Liver (tissue), 3 donors: ENCODE data around the gene STRADA.

Source experiments
- GABPA ChIP-seq, 2 donors: IDR thresholded peaks in 1 of 2; conservative IDR thresholded peaks in 1 of 2; 2 replicates each; pipeline ENCODE4 v1.6.1; 2016; ENCODE audit warnings: antibody characterized with exemption in 2 of 2, mild to moderate bottlenecking in 1 of 2, moderate library complexity in 1 of 2
- HNF4A ChIP-seq, 2 donors: conservative IDR thresholded peaks; 2 replicates each; pipeline ENCODE4 v1.6.1; 2016; ENCODE audit warnings: antibody characterized with exemption in 2 of 2, mild to moderate bottlenecking in 2 of 2
- RXRA ChIP-seq, 2 donors: IDR thresholded peaks; 2 replicates each; pipeline ENCODE4 v1.6.1; 2017 to 2018; ENCODE audit warnings: antibody characterized with exemption in 2 of 2, mild to moderate bottlenecking in 1 of 2
- TF ChIP-seq, protein P1 (sequence below): fragments of 150-350 bp; IDR thresholded peaks from 2 replicates; pipeline ENCODE4 v1.5.1; 2017; ENCODE audit warnings: improper control_type of control experiment, low read depth, low read length; ENCODE audit not compliant: missing input control
- donor health status: healthy.
- donor health status: healthy.

DNA sequence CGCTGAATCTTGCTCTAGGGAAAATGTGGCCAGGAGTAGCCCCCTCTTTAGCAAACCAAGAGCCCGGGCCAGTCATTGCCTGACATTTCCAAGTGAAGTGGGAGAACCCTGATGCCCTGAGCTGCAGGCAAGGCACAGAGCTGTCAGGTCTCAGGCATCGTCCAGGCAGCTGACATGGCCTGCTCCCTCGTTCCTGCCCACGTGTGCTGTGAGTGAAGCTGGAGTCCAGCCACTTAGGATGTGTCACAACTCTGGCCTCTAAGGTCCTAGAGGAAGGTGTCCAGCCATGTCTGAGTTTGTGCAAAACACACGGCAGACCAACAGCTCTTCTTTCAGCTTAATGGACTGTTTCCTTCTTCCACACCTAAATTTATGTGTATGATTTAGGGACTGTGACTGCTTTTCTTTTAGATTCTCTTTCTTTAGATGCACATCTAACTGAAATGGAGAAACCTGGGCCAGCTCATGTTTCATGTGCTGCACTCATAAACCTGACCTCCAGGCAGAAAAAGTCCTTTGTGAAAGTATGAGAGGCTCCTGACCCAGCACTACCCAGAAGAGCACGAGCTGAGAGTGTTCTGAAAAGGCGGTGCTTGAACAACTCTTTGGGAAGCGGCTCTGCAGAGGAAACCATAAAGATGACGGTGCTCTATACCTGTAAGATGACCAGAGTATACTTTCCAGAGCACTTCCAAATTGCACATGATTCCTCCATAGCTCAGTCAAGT, 26.9 kb downstream of the STRADA start:
- TF ChIP-seq GABPA (IDR thresholded peaks at IDR 0.05 in 1 of 2, conservative IDR thresholded peaks at IDR 0.05 in 1 of 2) (no peak), RXRA (IDR thresholded peaks at IDR 0.05) (no peak), HNF4A (conservative IDR thresholded peaks at IDR 0.05) (no peak)
- TF ChIP-seq, protein P1, sequence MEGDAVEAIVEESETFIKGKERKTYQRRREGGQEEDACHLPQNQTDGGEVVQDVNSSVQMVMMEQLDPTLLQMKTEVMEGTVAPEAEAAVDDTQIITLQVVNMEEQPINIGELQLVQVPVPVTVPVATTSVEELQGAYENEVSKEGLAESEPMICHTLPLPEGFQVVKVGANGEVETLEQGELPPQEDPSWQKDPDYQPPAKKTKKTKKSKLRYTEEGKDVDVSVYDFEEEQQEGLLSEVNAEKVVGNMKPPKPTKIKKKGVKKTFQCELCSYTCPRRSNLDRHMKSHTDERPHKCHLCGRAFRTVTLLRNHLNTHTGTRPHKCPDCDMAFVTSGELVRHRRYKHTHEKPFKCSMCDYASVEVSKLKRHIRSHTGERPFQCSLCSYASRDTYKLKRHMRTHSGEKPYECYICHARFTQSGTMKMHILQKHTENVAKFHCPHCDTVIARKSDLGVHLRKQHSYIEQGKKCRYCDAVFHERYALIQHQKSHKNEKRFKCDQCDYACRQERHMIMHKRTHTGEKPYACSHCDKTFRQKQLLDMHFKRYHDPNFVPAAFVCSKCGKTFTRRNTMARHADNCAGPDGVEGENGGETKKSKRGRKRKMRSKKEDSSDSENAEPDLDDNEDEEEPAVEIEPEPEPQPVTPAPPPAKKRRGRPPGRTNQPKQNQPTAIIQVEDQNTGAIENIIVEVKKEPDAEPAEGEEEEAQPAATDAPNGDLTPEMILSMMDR, result no peak
